ENCODE data around the gene RPS26.
"Not testable (repeated sequence)": the region's sequence is repeated elsewhere in the genome, so short reads cannot be mapped to it uniquely, and the experiment has no call there.

The RPS26 gene

DNA sequence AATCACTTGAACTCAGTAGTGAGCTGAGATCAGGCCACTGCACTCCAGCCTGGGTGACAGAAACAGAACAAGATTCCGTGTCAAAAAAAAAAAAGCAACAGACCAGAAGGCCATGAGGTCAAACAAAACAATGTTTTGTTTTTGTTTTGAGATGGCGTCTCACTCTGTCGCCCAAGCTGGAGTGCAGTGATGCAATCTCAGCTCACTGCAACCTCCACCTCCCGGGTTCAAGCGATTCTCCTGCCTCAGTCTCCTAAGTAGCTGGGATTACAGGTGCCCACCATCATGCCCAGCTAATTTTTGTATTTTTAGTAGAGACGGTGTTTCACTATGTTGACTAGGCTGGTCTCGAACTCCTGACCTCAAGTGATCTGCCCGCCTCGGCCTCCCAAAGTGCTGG is 36.2 kb downstream of the RPS26 start:
- DNase-seq = not testable (repeated sequence)

DNA sequence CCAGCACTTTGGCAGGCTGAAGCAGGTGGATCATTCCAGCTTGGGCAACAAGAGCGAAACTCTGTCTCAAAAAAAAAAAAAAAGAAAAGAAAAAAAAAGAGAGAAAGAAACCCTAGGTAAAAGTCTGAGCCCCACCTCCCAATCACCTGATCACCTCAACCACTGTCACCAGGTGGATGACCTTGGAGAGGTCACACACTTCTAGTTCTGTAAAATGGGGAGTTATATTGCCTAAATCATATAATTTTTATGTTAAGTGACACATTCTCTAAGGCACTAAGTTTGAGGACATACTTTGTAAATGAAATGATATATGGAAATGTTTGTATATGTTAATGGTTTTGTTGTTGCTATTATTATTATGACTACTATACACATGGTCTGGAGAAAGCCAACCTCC is 36.7 kb downstream of the RPS26 start:
- DNase-seq = no peak

DNA sequence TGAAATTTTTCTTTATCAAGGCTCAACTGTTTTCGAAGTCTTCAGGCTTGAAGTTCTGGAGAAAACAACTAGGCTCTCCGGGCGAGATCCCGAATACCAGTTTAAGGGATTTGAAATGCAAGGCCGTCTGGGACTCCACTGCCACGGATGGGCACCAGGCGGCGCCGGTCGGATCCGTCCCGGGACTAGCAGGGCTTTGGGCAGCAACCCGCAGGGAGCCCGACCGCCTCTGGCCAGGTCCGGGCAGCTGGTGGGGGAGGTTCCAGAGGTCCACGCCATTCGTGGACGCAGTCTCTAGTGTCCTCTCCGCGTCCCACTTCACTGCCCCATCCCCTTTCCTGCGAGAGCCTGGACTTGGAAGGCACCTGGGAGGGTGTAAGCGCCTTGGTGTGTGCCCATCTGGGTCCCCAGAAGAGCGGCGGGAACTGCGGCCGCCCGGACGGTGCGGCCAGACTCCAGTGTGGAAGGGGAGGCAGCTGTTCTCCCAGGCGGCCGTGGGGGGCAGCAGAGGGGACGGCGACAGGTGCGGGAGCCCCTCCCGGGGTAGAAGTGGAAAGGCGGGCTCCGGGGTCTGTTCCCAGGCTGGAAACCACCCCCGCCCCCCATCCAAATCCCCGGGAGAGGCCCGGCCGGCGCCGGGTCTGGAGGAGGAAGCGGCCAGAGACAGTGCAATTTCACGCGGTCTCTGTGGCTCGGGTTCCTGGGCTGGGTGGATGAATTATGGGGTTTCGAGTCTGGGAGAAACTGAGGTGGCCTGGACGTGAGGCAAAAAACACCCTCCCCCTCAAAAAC is 37.4 kb downstream of the RPS26 start:
- peak; percentile 95 for DNase-seq

DNA sequence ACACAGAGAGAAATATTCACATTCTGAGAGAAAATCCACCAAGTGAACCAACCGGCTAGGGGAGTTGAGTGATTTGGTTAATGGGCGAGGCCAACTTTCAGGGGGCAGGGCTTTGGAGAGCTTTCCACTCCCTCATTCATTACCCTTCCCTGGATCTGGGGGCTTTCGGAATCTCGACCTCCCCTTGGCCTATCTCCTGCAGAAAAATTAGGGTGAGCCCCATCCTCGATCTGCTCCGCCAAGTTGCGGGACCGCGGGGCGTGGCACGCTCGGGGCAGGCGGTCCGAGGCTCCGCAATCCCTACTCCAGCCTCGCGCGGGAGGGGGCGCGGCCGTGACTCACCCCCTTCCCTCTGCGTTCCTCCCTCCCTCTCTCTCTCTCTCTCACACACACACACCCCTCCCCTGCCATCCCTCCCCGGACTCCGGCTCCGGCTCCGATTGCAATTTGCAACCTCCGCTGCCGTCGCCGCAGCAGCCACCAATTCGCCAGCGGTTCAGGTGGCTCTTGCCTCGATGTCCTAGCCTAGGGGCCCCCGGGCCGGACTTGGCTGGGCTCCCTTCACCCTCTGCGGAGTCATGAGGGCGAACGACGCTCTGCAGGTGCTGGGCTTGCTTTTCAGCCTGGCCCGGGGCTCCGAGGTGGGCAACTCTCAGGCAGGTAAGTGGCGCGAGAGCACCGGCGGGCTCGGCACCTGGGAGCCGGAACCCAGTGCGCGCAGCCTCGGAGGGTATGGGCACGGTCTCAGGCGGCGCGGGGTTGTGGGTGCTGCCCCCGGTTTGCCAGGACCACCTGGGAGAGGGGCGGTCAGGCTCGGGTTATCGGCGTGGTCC is 38.2 kb downstream of the RPS26 start, which contains the start of gene ERBB3:
Gene ERBB3 (plus strand): TSS at position 443 of the 833 bp plus-strand sequence. CDS start 136 bp downstream, at position 579.
- peak; percentile 90 for DNase-seq

DNA sequence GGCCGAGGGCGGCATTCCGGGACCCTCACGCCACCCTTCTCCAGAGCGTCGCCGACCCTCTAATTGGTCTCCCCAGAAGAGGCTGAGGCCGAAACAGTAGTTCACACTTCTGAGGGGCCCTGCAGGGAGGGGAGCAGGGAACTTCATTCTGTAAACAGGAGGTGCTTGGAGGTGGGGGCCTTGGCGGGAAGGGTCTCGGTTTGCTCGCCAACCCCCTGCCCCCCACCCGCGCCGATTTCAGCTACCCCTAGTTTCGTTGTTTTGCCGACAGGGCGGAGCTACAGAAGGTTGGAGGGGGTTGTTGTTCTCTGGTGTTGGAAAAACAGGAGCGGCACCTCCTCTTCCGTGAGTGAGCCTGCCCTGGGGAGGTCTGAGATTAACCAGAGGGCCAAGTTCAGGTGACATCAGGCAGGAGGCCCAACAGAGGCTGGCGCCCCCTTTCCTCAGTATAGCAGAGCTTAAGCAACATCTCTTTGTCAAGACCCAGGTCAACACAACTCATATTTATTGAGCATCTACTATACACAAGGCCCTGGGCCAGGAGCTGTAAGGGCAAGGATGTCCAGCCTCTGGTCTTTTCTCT is 38.9 kb downstream of the RPS26 start:
- no peak for DNase-seq

DNA sequence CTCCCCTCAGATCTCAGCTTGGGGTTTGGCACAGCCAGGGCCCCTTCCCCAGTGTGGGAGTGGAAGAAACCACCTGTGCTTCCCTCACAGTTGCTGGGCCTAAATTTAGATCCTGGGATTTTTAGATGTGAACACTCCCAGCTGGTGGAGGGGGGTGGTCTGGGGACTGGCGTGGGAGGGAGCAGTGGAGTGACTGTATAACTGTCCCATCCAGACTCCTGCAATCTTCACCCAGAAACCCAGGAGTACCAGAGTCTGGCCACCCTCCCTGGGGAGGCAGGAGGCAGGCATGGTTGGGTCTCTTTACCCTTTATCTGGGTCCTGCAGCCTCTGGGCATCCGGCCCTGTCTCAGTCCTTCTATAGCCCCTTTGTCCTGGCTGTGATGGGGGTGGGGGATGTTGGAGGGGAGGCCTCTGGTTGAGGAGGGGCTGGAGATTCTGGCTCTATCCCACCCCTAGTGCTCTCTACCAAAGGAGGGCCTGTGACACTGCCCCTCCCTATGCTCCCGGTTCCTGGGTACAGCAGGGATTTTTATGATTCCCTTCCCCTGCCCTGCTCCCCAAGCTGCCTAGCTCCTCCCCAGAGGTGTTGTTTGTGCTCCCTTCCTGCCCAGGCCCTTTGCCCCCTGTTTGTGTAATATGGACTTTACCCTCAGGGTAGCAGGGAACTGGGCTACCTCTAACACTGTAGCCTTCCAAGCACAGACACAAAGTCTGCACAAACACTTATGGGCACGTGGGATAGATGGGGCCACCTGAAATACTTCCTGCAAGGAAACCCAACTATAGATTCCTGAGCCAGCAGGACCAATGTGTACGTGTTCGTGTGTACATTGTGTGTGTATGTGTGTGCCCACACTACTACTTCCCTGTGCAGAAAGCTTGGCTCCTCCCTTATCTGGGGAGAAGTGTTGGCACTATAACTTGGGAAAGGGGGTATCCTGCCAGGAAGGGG is 40.0 kb downstream of the RPS26 start:
- peak; percentile 25 for DNase-seq

DNA sequence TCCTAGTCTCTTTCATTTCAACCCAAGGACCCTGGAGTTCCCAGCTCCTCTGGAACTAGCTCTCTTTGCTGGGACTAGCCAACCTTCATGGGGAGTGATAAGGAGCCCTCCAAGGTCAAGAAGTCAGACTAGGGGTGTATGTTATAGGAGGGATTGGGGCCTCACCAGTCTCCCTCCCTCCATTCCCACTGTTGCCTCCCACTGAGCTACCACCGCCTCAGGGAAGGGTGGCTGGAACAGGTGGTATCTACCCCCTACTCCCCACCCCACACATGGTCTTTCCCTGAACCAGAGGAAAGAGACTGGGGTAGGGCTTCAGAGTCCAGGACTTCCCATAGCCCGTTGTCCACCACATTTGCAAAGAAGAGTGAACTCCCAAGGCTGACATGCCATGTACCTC is 40.7 kb downstream of the RPS26 start:
- DNase-seq = no peak

DNA sequence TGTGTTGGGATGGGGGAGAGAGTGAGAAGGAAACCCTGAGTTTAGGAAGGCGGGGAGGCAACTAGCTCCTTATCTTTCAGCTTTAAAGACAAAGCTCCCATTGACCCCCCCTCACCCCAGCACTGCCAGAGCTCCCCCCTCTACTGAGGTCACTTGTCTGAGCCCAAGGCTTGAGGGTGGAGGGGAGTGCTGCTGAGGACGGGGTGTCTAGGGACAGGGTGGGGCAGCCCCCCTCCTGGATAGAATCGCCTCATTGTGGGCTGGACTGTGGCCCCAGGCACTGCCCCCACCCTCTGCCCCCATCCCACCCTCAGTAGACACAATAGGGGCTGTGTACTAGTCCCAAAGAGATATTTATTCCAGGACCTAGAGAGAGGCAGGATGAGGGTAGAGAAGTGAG is 41.2 kb downstream of the RPS26 start:
- DNase-seq = no peak

DNA sequence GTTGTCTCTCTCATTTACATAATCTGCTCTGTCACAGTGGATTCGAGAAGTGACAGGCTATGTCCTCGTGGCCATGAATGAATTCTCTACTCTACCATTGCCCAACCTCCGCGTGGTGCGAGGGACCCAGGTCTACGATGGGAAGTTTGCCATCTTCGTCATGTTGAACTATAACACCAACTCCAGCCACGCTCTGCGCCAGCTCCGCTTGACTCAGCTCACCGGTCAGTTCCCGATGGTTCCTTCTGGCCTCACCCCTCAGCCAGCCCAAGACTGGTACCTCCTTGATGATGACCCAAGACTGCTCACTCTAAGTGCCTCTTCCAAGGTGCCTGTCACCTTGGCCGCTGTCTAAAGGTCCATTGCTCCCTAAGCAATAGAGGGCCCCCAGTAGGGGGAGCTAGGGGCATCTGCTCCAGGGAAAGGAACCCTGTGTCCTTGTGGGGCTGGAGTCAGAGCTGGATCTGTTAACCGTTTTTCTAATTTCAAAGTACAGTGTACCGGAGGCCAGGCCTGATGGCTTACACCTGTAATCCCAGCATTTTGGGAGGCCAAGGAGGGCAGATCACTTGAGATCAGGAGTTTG is 43.3 kb downstream of the RPS26 start:
- DNase-seq = no peak

DNA sequence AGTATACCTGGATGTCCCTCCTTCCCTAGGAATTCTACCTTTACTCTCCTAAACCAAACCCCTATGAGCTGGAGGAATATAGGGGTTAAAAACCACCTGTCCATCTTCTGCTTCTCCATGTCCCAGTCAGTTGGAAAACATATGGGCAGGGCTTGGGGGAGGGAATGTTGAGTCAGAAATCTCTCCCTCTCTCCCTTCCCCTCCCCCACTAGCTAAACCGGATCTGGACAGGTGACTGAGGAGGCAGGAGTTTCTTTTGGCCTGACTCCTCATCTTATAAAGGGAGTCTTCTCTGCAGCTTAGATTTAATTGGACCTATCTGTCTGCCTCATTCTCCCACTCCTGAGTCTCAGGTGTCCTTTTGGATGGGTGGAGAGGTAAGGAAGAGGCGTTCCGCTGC is 44.4 kb downstream of the RPS26 start:
- no peak for DNase-seq

DNA sequence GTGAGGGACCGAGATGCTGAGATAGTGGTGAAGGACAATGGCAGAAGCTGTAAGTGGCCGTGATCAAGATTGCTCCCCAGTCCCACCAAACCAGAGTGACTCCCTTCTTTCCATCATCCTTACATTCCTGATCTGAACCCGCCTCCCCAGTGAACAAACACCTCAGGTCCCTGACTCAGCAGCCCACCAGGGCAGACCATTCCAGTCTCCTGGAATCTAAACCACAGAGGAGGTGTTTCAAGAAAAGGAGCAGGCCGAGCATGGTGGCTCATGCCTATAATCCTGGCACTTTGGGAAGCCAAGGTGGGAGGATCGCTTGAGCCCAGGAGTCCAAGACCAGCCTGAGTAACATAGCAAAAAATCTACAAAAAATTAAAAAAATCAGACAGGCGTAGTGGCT is 44.9 kb downstream of the RPS26 start:
- no peak for DNase-seq

DNA sequence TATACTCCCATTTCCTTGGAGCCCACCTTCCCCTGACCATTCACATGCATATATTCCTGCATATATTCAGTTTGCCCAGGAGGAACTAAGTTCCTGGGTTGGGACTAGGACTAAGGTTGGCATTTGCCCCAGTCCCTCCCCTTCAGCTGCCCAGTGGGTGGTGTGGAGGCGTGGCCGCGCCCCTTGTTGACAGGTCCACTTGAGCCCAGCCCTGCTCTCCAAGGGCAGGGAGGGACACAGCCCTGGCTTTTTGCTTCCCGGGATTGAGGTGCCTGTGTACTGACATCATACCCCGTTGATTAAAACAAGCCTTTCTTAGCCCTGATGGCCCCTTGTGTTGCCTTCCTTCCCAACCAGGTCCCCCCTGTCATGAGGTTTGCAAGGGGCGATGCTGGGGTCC is 45.5 kb downstream of the RPS26 start:
- no peak for DNase-seq

Measured in right kidney (tissue), 1 donor.